ENCODE measurements around the gene ABO. TPM values are rescaled to one million over a fixed set of nuclear protein-coding genes. Genes with fewer than 3 reads are reported as not detected.

ABO gene
- total RNA-seq, 2 experiments from 2014 or later = not detected

- ChIA-PET POLR2A (no interaction called here), CTCF (no interaction called here)
- no peaks in the 10 kb centered on the region for H3K27me3 Mint-ChIP-seq
- no peaks in the 10 kb centered on the region for H3K9me3 Mint-ChIP-seq
- no peaks in the 10 kb centered on the region for H3K36me3 Mint-ChIP-seq (ENCODE audit: low read depth)
- intact Hi-C loops (cut with micrococcal nuclease) = no loop called here
- DNase-seq = no peak
- TF ChIP-seq CTCF (IDR thresholded peaks at IDR 0.05) = no peak
- no peak for ATAC-seq
- H3K27ac Mint-ChIP-seq = no peak overlapping the region
- no peaks in the 10 kb centered on the region for H3K4me1 Mint-ChIP-seq (ENCODE audit: low read depth)
- H3K4me3 Mint-ChIP-seq = no peak overlapping the region
Measured at GRCh38 chr9:133258061-133259015, 16.7 kb downstream of the ABO start.

- Mint-ChIP-seq H3K27ac (no peak overlapping the region), H3K27me3 (no peaks in the 10 kb centered on the region), H3K36me3 (ENCODE audit: low read depth) (no peaks in the 10 kb centered on the region), H3K9me3 (no peaks in the 10 kb centered on the region), H3K4me3 (no peak overlapping the region), H3K4me1 (ENCODE audit: low read depth) (no peaks in the 10 kb centered on the region)
- TF ChIP-seq CTCF (IDR thresholded peaks at IDR 0.05) = no peak
- intact Hi-C loops (cut with micrococcal nuclease) = no loop called here
- ATAC-seq = no peak
- POLR2A ChIA-PET = interaction anchor here (0.6 kb wide), 1 partner anchor 792 kb away, joined by 4 read pairs; no protein-coding TSS in a partner anchor
- CTCF ChIA-PET = no interaction called here
- DNase-seq = no peak
Measured at GRCh38 chr9:133257465-133257956, 17.5 kb downstream of the ABO start.

- DNase-seq (no peak), ATAC-seq (no peak)
- Mint-ChIP-seq H3K36me3 (ENCODE audit: low read depth) (no peaks in the 10 kb centered on the region), H3K4me3 (no peak overlapping the region), H3K27me3 (no peaks in the 10 kb centered on the region), H3K27ac (no peak overlapping the region), H3K9me3 (no peaks in the 10 kb centered on the region), H3K4me1 (ENCODE audit: low read depth) (no peaks in the 10 kb centered on the region)
- POLR2A ChIA-PET = no interaction called here
- TF ChIP-seq CTCF (IDR thresholded peaks at IDR 0.05) = no peak
- CTCF ChIA-PET = no interaction called here
- intact Hi-C loops (cut with micrococcal nuclease) = no loop called here
Measured at GRCh38 chr9:133256686-133257091, 18.3 kb downstream of the ABO start.

GRCh38 chr9:133256136-133256461 lies 18.9 kb downstream of the ABO start:
- CTCF ChIA-PET = no interaction called here
- Mint-ChIP-seq H3K27me3 (no peaks in the 10 kb centered on the region), H3K4me1 (ENCODE audit: low read depth) (no peaks in the 10 kb centered on the region), H3K27ac (no peak overlapping the region), H3K36me3 (ENCODE audit: low read depth) (no peaks in the 10 kb centered on the region), H3K9me3 (no peaks in the 10 kb centered on the region), H3K4me3 (no peak overlapping the region)
- intact Hi-C loops (cut with micrococcal nuclease) = no loop called here
- no peak for ATAC-seq
- POLR2A ChIA-PET = no interaction called here
- DNase-seq = no peak
- no peak for TF ChIP-seq CTCF (IDR thresholded peaks at IDR 0.05)

GRCh38 chr9:133255371-133256135 lies 19.4 kb downstream of the ABO start:
- H3K36me3 Mint-ChIP-seq (ENCODE audit: low read depth) = no peaks in the 10 kb centered on the region
- no peak overlapping the region for H3K27ac Mint-ChIP-seq
- H3K4me3 Mint-ChIP-seq = no peak overlapping the region
- TF ChIP-seq CTCF (IDR thresholded peaks at IDR 0.05) = no peak
- DNase-seq (no peak), ATAC-seq (no peak)
- no peaks in the 10 kb centered on the region for H3K27me3 Mint-ChIP-seq
- intact Hi-C loops (cut with micrococcal nuclease) = no loop called here
- H3K9me3 Mint-ChIP-seq = no peaks in the 10 kb centered on the region
- no peaks in the 10 kb centered on the region for H3K4me1 Mint-ChIP-seq (ENCODE audit: low read depth)
- ChIA-PET CTCF (no interaction called here), POLR2A (no interaction called here)

Measured in activated CD8-positive, alpha-beta T cell treated with anti-CD3 and anti-CD28 coated beads for 36 hours (primary cell).